H4 (cell line): ENCODE data around the gene ART5. TPM values are rescaled to one million over a fixed set of nuclear protein-coding genes. Genes with fewer than 3 reads are reported as not detected.
A peak's percentile ranks its signal among the peaks of the same experiment; 100 is the strongest.
"Not testable (repeated sequence)": the region's sequence is repeated elsewhere in the genome, so short reads cannot be mapped to it uniquely, and the experiment has no call there.

Experiments used
- DNase-seq: peaks from one replicate; pipeline ENCODE4 v3.0.0-alpha.2; 2015; ENCODE audit warnings: low spot score
- total RNA-seq: library from RNA; depleted of rRNA; stranded (reverse); fragments of >200 nt; shearing (Covaris generic); gene quantifications from 2 replicates; pipeline ENCODE4 v1.2.3, GENCODE V29; 2014; rRNA removed

ART5 gene
- total RNA-seq, 1 experiment from 2014 or later, result 0.33 TPM

DNA sequence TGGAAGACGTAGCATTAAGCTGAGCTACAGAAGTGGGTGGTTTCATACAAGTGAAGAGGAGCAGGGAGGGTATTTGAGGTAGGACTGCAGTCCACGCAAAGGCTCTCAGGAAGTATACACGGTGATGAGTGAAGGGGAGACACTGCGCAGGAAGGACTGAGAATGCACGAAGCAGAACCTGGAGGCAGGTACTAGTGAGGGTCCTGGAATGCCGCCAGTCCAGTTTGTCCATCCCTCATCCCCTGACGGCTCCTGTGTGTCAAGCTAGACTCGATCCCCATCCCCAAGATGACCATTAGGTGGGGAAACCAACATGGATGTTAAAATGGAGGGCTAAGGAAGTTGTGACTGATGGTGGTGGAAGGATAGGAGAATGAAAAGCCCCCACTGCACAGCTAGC is 23.8 kb downstream of the ART5 start:
- DNase-seq, result no peak

DNA sequence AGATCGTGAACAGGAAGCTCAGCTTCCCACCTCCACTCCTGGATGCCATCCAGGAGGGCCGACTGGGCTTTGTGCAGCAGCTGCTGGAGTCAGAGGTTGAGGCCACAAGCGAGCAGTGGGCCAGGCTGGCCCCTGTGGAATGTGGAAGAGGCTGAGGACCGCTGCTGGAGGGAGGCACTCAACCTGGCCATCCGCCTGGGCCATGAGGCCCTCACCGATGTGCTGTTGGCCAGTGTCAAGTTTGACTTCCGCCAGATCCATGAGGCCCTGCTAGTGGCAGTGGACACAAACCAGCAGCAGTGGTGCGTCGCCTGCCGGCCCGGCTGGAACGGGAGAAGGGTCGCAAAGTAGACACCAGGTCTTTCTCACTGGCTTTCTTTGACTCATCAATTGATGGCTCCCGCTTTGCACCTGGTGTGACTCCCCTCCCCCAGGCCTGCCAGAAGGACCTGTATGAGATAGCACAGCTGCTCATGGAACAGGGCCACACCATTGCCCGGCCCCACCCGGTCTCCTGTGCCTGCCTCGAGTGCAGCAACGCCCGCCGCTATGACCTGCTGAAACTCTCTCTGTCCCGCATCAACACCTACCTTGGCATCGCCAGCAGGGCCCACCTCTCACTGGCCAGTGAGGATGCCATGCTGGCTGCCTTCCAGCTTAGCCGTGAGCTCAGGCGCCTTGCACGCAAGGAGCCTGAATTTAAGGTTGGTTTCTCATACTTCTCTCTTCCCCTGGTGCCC is 24.9 kb downstream of the ART5 start:
- DNase-seq, result peak; percentile 12

DNA sequence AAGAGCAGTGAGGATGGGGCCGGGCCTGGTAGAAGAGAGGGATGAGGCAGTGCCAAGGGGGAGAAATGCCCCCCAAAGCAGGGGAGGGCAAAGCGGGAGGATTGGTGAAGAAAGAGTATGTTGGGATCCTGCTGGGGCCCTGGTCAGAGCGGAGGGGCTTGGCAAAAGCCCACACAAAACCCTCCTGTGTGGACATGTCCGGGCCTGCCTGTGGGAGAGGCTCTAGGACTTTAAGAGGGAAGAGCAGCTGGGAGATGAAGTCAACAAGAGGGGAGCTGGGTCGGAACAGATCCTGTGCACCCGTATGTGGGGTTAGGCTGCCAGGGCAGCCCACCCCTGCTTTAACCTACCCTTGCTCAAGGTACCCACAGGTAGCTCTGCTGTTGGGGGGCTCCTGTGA is 25.8 kb downstream of the ART5 start:
- DNase-seq, result peak; percentile 3

DNA sequence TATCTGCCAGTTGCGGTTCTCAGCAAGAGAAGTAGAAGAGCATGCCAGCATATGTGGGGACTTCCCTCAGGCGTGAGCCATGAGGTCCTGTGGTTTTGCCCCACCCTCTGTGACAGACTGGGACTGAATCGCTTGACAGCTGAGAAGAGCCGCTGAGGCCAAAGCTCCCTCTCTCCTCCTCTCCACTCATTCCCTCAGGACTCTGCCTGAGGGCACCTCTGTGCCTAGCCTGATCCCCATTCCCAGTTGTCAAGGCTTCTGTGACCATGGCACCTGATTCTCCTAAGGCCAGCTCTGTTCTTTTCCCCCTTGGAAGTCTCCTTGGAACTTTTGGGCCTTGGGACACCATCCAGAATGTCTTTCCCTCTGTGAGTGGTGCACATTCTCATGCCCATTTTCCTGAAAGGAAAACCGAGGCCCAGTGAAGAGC is 27.0 kb downstream of the ART5 start:
- DNase-seq, result peak; percentile 48

- DNase-seq, result no peak
Observed at GRCh38 chr11:3613998-3614741, 27.6 kb downstream of the ART5 start.

GRCh38 chr11:3611976-3612678 is 29.7 kb downstream of the ART5 start:
- no peak for DNase-seq

DNA sequence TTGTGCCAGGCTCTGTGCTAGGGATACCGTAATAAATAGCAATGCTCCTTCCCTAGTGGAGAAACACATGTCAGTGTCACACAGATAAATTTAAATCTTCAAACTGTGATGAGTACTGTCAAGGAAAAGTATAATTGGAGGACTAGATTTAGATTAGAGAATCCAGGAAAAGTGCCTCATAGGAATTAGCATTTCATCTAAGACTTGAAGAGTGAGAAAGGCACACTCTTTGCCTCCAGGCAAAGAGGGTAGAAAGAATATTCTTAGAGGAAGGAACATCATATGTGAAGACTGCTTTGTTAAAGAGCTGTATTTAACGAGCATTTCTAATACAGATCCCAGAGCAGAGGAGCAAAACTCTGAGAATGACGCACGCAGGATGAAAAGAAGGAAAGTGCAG is 30.9 kb downstream of the ART5 start:
- DNase-seq, result no peak

- DNase-seq, result no peak
Observed at GRCh38 chr11:3609416-3610265, 32.2 kb downstream of the ART5 start.

DNA sequence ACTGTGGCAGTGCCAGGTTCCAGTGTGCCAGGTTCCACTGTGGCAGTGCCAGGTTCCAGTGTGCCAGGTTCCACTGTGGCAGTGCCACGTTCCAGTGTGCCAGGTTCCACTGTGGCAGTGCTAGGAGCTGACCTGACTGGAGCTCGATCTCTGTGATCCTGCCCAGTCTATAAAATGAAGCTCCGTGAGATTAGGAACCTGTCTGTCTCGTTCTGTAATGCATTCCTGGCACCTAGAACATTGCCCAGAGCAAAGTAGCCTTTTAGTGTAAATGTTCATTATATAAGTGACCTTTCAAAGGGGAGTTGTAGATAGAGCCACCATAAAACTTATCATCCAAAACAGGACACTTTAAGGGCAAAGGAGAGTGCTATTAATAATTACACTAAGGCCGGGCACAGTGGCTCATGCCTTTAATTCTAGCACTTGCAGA is 36.0 kb downstream of the ART5 start:
- DNase-seq, result no peak

DNA sequence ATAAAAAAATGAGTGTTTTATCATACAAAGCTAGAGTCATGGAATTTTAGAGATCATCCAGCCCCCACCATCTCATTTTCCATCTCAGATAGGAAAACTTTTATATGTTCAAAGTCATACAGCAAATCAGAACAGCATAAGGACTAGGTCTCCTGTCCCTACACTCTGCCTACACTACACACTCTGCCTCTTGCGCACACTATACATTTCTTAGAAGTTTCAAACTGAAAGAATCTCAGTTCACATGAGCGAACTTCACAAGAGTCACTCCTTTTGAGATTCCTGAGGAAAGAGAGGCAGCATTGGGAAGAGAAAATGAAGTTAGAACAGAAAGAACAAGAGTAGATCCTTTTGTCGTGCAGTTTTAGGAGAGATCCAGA is 36.5 kb downstream of the ART5 start:
- no peak for DNase-seq

DNA sequence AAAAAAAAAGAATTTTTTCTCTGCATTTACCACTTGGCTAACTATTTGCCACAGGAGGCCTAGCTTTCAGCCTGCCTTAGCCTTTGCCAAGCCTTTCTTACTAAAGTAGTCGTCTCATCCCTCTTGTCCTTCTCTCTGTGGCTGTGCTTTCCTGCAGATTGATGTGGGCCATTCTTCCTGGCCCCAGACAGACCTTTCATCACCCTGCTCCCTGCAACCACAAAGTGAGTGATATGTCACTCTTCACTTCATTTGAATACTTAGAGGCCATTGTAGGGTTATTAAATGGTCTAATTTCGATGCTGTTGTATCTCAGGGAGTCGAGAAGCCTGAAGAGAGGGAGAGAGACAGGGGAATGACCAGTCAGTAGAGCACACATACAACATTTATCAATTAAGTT is 37.6 kb downstream of the ART5 start:
- no peak for DNase-seq

GRCh38 chr11:3600201-3600600 is 41.6 kb downstream of the ART5 start:
- DNase-seq, result not testable (repeated sequence)

- not testable (repeated sequence) for DNase-seq
Observed at GRCh38 chr11:3597743-3598142, 44.0 kb downstream of the ART5 start.

GRCh38 chr11:3591326-3591725 is 50.5 kb downstream of the ART5 start:
- DNase-seq, result not testable (repeated sequence)

DNA sequence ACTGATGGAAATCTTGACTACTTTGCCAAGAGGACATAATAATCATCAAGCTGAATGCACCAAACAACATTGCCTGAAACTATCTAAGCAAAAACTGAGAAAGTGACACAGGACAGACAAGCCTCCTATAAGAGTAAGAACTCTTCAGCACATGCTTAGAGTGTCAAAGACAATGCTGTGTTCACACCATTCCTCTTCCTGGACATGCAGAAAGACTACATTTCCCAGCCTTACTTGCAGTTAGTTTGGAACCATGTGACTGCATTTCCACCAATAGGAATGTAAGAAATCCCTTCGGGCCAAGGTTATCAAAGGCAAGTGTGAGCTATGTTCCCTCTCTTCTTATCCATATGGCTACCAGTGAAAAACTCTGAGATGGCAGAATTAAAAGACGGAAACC is 51.6 kb downstream of the ART5 start:
- DNase-seq, result not testable (repeated sequence)

DNA sequence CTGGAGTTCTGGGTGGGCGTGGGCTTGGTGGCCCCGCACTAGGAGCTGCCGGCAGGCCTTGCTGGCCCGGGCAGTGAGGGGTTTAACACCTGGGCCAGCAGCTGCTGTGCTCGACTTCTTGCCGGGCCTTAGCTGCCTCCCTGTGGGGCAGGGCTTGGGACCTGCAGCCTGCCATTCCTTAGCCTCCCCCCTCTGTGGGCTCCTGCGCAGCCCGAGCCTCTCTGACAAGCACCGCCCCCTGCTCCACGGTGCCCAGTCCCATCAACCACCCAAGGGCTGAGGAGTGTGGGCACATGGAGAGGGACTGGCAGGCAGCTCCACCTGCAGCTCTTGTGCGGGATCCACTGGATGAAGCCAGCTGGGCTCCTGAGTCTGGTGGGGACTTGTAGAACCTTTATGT is 53.0 kb downstream of the ART5 start:
- DNase-seq, result not testable (repeated sequence)

Other genes with a start within 250 kb of the ART5 start
- gene ART1, start 3.1 kb upstream of the ART5 start, total RNA-seq, result not detected in 2 replicates
- gene CHRNA10, start 29.4 kb upstream of the ART5 start, total RNA-seq, result 0.18 and 0.91 TPM in 2 replicates
- 93.9 and 101 TPM in 2 replicates for gene NUP98, start 155.6 kb upstream of the ART5 start, total RNA-seq
- 8.2 and 14.0 TPM in 2 replicates for gene PGAP2, start 166.6 kb upstream of the ART5 start, total RNA-seq
- gene RHOG, start 199.0 kb upstream of the ART5 start, total RNA-seq, result 37.4 and 62.5 TPM in 2 replicates
- 22.1 and 22.7 TPM in 2 replicates for gene STIM1, start 213.7 kb upstream of the ART5 start, total RNA-seq